DND-41 (cell line): ENCODE data around the gene GRIA4.

Experiments used
- ATAC-seq: fragments of 200-7000 bp; cut with Tn5 transposase; 3 replicates; pipeline ENCODE4 v1.9.1; 2021; ENCODE audit warnings: low read depth; ENCODE audit not compliant: insufficient read depth
- DNase-seq: peaks from one replicate; pipeline ENCODE4 v3.0.0-alpha.2; 2020
- H2AFZ ChIP-seq: 2 replicates; pipeline ENCODE4 v1.6.0; 2012; ENCODE audit warnings: low read depth, low read length
- H3K27ac ChIP-seq: 2 replicates; pipeline ENCODE4 v1.5.1; 2012; ENCODE audit warnings: low read length, inconsistent platforms
- H3K27me3 ChIP-seq: fragments of 200-600 bp; sonication (generic); 2 replicates; pipeline ENCODE4 v1.6.0; 2012; ENCODE audit warnings: low read length, mild to moderate bottlenecking, inconsistent platforms; ENCODE audit not compliant: insufficient read depth, poor library complexity
- H3K36me3 ChIP-seq: 2 replicates; pipeline ENCODE4 v1.5.1; 2012; ENCODE audit warnings: low read length, inconsistent platforms; ENCODE audit not compliant: insufficient read depth
- H3K4me1 ChIP-seq: 2 replicates; pipeline ENCODE4 v1.5.1; 2012; ENCODE audit warnings: mild to moderate bottlenecking, low read length; ENCODE audit not compliant: insufficient read depth
- H3K4me2 ChIP-seq: 2 replicates; pipeline ENCODE4 v1.6.0; 2012; ENCODE audit warnings: mild to moderate bottlenecking, moderate library complexity, low read length, inconsistent platforms; ENCODE audit not compliant: insufficient read depth
- H3K4me3 ChIP-seq, 2 experiments: fragments of 200-600 bp in 1 of 2; shearing (Covaris generic) in 1 of 2; 2 replicates each; pipeline ENCODE4 v1.5.1; 2012 to 2016; ENCODE audit warnings: inconsistent platforms in 2 of 2, low read length in 2 of 2, mild to moderate bottlenecking in 2 of 2, low read depth in 1 of 2, moderate library complexity in 1 of 2
- H3K79me2 ChIP-seq: 2 replicates; pipeline ENCODE4 v1.6.0; 2012; ENCODE audit warnings: low read length, inconsistent platforms; ENCODE audit not compliant: insufficient read depth
- H3K9ac ChIP-seq: 2 replicates; pipeline ENCODE4 v1.6.0; 2012; ENCODE audit warnings: low read depth, mild to moderate bottlenecking, inconsistent platforms, low read length, moderate library complexity
- H3K9me3 ChIP-seq: 2 replicates; pipeline ENCODE4 v1.5.1; 2012; ENCODE audit warnings: low read length, moderate library complexity, mild to moderate bottlenecking, inconsistent platforms; ENCODE audit not compliant: insufficient read depth, severe bottlenecking
- H4K20me1 ChIP-seq: 2 replicates; pipeline ENCODE4 v1.6.0; 2012; ENCODE audit warnings: low read length; ENCODE audit not compliant: insufficient read depth
- EZH2 ChIP-seq: IDR thresholded peaks from 3 replicates; pipeline ENCODE4 v1.6.1; 2012; ENCODE audit warnings: borderline replicate concordance, low read depth, mild to moderate bottlenecking, moderate library complexity, low read length, inconsistent platforms; ENCODE audit not compliant: severe bottlenecking
- TF ChIP-seq, protein P1 (sequence below): IDR thresholded peaks from 2 replicates; pipeline ENCODE4 v1.5.1; 2012; ENCODE audit warnings: borderline replicate concordance, low read length, moderate library complexity, mild to moderate bottlenecking; ENCODE audit not compliant: poor library complexity, severe bottlenecking; ENCODE audit errors: extremely low read depth

The GRIA4 gene

DNA sequence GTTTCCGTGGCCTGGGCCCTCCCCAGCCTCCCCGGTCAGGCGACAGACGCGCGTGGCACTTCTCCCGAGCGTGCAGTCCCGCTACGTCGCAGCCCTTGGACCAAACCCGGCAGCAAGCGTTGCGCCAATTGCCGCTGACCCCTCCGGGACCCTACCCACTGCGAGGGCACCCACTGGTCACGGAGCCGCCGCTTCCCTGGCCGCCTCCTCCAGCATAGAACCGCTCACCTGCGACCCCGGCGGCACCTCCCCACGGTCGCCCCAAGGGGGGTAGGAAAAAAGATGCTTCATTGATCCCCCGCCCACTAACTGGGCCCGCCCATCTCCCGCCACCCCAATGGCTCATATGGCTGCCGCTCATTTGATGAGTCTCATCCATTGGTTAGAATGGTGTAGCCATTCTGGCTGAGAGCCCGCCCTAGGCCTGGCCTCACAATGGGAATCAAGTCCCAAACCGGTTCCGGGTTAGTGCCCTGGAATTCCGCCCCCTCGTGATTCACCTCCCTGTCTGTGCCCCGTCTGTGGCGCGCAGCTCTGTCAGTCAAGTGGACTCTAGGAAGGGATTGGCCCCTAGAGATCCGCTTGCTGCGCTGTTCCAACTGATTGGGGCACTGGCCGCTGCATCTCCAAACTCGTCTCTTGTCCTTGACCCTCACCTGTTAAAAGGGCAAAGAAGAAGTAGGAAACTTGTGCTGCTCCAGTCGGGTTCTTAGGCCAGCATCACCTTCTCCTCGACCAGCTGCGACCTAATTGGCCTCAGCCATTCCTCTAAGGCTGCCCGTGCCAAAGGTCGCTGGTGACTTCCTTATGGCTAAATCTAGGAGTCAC is 412.3 kb downstream of the GRIA4 start, which contains the start of gene MSANTD4:
Gene MSANTD4 (minus strand): TSS at position 274 of the 828 bp plus-strand sequence. CDS start 11,323 bp downstream, outside the sequence.
- Histone ChIP-seq H3K4me2 (peak within 1 kb of the TSS; percentile 79), H3K9ac (peak within 1 kb of the TSS; percentile 76), H4K20me1 (no peaks in the 10 kb centered on the region), H3K9me3 (no peaks in the 10 kb centered on the region), H3K4me3 (peak within 1 kb of the TSS; percentile 81 to 87; a peak in 3 of 4 replicates), H3K79me2 (peaks cover 48% of the 10 kb centered on the region), H3K36me3 (peaks cover 3% of the 10 kb centered on the region), H3K27ac (peak within 1 kb of the TSS; percentile 81), H2AFZ (peak within 1 kb of the TSS; percentile 94), H3K4me1 (peaks cover 50% of the 10 kb centered on the region), H3K27me3 (no peaks in the 10 kb centered on the region)
- ATAC-seq (peak; percentile 96), DNase-seq (peak; percentile 99)
- no peak for TF ChIP-seq EZH2
- TF ChIP-seq, protein P1, sequence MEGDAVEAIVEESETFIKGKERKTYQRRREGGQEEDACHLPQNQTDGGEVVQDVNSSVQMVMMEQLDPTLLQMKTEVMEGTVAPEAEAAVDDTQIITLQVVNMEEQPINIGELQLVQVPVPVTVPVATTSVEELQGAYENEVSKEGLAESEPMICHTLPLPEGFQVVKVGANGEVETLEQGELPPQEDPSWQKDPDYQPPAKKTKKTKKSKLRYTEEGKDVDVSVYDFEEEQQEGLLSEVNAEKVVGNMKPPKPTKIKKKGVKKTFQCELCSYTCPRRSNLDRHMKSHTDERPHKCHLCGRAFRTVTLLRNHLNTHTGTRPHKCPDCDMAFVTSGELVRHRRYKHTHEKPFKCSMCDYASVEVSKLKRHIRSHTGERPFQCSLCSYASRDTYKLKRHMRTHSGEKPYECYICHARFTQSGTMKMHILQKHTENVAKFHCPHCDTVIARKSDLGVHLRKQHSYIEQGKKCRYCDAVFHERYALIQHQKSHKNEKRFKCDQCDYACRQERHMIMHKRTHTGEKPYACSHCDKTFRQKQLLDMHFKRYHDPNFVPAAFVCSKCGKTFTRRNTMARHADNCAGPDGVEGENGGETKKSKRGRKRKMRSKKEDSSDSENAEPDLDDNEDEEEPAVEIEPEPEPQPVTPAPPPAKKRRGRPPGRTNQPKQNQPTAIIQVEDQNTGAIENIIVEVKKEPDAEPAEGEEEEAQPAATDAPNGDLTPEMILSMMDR = peak; percentile 8

DNA sequence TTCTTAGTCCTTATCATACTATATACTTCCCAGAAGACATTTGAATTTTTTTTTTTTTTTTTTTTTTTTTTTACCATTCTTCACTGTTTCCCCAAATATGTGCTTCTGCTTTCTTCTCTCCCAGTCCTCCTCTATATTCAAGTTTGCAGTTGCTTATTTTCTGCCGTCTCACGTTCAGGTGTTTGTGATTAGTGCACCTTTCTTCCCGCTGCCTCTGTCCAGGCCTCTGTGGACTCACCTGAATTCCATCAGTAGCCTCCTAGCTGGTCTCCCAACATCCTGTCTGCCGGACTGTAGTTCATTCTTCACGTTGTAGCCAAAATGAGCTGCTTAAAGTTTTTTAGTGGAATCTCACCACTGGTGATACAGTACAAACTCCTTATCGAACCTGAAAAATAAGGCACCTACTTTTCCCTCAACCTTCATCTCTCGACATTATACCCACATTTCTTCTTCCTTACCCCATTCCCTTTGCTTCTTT is 413.0 kb downstream of the GRIA4 start:
- Histone ChIP-seq H3K4me1 (peaks cover 46% of the 10 kb centered on the region), H4K20me1 (no peaks in the 10 kb centered on the region), H3K27me3 (no peaks in the 10 kb centered on the region), H3K36me3 (peaks cover 3% of the 10 kb centered on the region), H3K9me3 (no peaks in the 10 kb centered on the region), H3K27ac (peak overlapping the region; percentile 81), H2AFZ (peak overlapping the region; percentile 94), H3K9ac (peak overlapping the region; percentile 76), H3K79me2 (peaks cover 42% of the 10 kb centered on the region), H3K4me3 (peak overlapping the region; percentile 26 to 87; a peak in 3 of 4 replicates), H3K4me2 (peak overlapping the region; percentile 73)
- DNase-seq (peak; percentile 9), ATAC-seq (no peak)
- TF ChIP-seq, protein P1 = no peak
- TF ChIP-seq EZH2 = no peak

DNA sequence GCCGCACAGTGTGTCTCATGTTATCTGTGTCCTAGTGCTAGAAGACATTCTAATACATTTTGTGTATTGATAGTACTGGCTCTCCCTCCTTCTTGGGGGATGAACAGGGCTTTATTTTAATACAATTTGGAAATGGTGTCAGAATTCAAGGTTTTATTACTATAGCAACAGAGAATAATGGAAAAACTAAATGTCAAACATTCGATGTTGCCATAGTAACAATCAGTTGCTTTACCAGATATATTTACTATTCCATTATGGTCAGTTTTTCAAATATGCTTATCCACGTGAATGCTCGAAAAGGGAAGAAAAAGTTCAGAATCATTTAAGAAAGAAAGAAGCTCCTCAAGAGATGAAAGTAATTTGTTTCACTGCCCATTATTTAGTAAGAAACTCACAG is 420.7 kb downstream of the GRIA4 start:
- H3K4me1 ChIP-seq = no peaks in the 10 kb centered on the region
- ATAC-seq (no peak), DNase-seq (no peak)
- H3K4me3 ChIP-seq = no peak overlapping the region
- no peaks in the 10 kb centered on the region for H4K20me1 ChIP-seq
- H3K9me3 ChIP-seq = no peaks in the 10 kb centered on the region
- H3K4me2 ChIP-seq = no peak overlapping the region
- no peak overlapping the region for H2AFZ ChIP-seq
- no peak for TF ChIP-seq EZH2
- no peaks in the 10 kb centered on the region for H3K79me2 ChIP-seq
- H3K9ac ChIP-seq = no peak overlapping the region
- no peak overlapping the region for H3K27ac ChIP-seq
- no peaks in the 10 kb centered on the region for H3K36me3 ChIP-seq
- H3K27me3 ChIP-seq = no peaks in the 10 kb centered on the region

DNA sequence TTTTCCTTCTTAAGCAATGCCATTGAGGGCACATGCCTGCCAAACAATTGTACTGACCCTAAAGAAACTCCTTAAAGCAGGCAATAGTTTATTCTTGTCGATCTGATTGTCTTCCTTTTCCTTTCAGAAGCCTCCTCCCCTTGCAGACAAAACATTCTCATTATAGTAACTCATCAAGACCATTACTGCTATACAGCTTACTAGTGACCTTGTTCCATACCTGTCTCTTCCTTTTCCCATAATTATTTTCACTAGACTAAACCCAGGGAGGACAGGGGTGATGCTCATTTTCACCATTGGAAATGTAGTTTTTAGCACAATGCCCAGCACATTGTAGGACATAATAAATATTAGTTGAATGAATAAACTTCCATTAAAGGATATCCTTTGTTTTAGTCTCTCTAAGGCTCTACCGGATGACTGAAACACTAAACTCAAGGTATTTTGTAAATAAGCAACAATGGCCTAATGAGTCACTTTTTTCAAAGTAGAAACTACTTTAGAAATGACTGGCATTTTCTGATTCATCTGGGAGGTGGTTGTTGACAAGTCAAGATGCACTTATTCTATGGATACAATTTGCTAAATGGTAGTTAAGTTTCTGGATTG is 421.4 kb downstream of the GRIA4 start:
- no peaks in the 10 kb centered on the region for H4K20me1 ChIP-seq
- H3K36me3 ChIP-seq = no peaks in the 10 kb centered on the region
- TF ChIP-seq, protein P1 = no peak
- TF ChIP-seq EZH2 = no peak
- DNase-seq = no peak
- H3K27me3 ChIP-seq = no peaks in the 10 kb centered on the region
- H3K4me2 ChIP-seq = no peak overlapping the region
- H3K4me3 ChIP-seq = no peak overlapping the region
- no peak overlapping the region for H2AFZ ChIP-seq
- H3K79me2 ChIP-seq = no peaks in the 10 kb centered on the region
- no peak for ATAC-seq
- H3K4me1 ChIP-seq = no peaks in the 10 kb centered on the region
- H3K27ac ChIP-seq = no peak overlapping the region
- no peak overlapping the region for H3K9ac ChIP-seq
- H3K9me3 ChIP-seq = no peaks in the 10 kb centered on the region
